Measurements from ENCODE around the gene KERA.

KERA gene

DNA sequence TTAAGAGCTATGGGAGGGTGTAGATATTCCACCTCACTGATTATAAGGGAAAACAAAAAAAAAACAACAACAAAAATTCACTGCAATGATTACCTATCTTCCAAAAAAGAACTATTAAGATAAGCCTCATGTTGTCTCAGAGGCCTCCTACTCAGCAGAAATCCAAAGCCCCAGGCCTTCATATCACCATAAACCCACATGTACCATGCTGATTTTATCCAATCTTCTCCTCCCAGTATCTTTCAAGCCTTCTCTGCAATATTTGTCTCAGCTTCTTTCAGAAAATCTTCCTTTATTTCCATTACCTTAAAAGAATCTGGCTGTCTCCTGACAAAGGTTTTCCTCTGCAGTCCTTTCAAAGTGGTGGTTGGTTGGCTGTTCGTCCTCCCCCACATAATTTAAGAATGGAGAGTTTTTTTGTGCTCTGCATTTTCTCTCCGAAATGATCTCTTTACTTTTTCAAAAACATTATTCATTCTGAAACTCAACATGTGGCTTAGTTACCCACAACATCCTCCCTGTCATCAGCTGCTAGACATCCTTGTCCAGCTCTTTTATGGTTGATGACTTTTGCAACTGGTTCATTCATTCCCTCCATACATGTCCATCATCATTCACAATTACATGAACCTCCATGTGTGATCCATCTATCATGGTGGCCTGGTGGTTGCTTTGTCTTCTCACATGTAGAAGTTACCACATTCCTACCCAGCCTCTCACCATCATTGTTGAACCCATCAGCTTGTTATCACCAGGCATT, 50.1 kb downstream of the KERA start:
- Histone ChIP-seq H3K27ac (ENCODE audit: low read length) (no peak overlapping the region), H3K4me1 (ENCODE audit: control insufficient read depth in 1 of 2, insufficient read depth in 2 of 2, low read length in 2 of 2) (no peaks in the 10 kb centered on the region), H3K9me3 (ENCODE audit: control insufficient read depth in 1 of 2, low read length in 2 of 2) (no peaks in the 10 kb centered on the region), H3K27me3 (ENCODE audit: low read depth, low read length) (no peaks in the 10 kb centered on the region), H3K36me3 (ENCODE audit: control insufficient read depth in 1 of 2, insufficient read depth in 2 of 2, low read length in 2 of 2) (no peaks in the 10 kb centered on the region), H3K4me3 (ENCODE audit: low read depth in 1 of 2, low read length in 2 of 2) (no peak overlapping the region)

DNA sequence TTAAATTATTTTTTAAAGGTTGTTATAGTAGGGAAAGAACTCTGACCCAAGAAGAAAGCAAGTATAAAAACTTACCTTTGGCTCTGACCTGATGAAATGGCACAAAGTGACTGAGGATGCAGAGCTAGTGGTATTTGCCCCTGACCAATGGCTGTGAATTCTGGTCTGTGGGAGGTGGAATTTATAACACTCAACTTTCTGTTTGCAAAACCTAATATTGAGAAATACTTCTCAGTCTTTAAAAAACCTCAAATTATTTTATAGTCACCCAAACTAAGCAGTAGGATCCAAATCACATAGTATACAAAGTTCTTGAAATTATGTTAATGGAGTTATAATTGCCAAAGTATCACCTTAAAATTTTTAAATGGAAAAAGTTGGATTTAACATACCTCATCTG, 53.0 kb downstream of the KERA start, which contains the start of gene EPYC:
Gene EPYC (minus strand): TSS at position 101 of the 400 bp plus-strand sequence. CDS start 2,407 bp downstream, outside the sequence.
- Histone ChIP-seq H3K27ac (ENCODE audit: low read length) (no peak within 1 kb of the TSS), H3K36me3 (ENCODE audit: control insufficient read depth in 1 of 2, insufficient read depth in 2 of 2, low read length in 2 of 2) (no peaks in the 10 kb centered on the region), H3K4me3 (ENCODE audit: low read depth in 1 of 2, low read length in 2 of 2) (no peak within 1 kb of the TSS), H3K9me3 (ENCODE audit: control insufficient read depth in 1 of 2, low read length in 2 of 2) (no peaks in the 10 kb centered on the region), H3K27me3 (ENCODE audit: low read depth, low read length) (no peaks in the 10 kb centered on the region), H3K4me1 (ENCODE audit: control insufficient read depth in 1 of 2, insufficient read depth in 2 of 2, low read length in 2 of 2) (no peaks in the 10 kb centered on the region)

DNA sequence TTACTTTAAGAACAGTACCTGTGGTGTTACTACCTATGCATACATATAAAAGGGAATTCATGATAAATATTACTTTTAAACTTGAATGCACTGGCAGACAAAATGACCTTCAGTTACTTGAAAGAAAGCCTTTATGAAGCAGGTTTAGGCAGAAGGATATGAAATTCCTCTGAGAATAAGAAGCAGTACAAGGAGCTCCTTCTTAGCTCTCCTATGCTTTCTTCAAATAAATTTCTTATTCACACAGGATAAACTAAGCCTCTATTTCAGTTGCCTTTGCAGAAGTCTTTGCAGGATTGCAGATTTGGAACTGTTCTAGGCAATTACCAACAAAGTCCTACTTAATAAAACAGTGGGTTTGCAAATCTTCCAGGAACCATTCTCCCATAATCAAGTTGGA, 54.1 kb downstream of the KERA start:
- no peaks in the 10 kb centered on the region for H3K9me3 ChIP-seq (ENCODE audit: control insufficient read depth in 1 of 2, low read length in 2 of 2)
- no peaks in the 10 kb centered on the region for H3K4me1 ChIP-seq (ENCODE audit: control insufficient read depth in 1 of 2, insufficient read depth in 2 of 2, low read length in 2 of 2)
- no peak overlapping the region for H3K4me3 ChIP-seq (ENCODE audit: low read depth in 1 of 2, low read length in 2 of 2)
- no peak overlapping the region for H3K27ac ChIP-seq (ENCODE audit: low read length)
- no peaks in the 10 kb centered on the region for H3K27me3 ChIP-seq (ENCODE audit: low read depth, low read length)
- no peaks in the 10 kb centered on the region for H3K36me3 ChIP-seq (ENCODE audit: control insufficient read depth in 1 of 2, insufficient read depth in 2 of 2, low read length in 2 of 2)

DNA sequence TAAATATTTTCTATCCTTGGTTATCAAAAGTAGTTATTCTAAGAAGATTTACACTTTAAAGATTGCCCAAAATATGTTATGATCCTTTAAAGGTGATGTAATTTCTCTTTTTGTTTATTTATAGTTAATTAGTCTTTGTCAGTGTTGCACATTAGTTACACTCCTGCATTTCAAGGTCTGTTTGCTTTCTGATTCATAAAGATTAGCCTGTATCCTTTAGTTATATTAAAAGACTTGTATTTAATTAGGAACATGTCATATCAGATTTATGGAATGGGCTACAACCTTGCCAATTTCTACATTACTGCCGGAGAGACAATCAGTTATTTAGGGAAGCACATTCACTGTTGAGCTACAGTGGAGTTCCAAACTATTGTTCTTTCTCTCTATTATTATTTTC, 56.5 kb downstream of the KERA start:
- H3K36me3 ChIP-seq (ENCODE audit: control insufficient read depth in 1 of 2, insufficient read depth in 2 of 2, low read length in 2 of 2): no peaks in the 10 kb centered on the region
- no peak overlapping the region for H3K4me3 ChIP-seq (ENCODE audit: low read depth in 1 of 2, low read length in 2 of 2)
- H3K9me3 ChIP-seq (ENCODE audit: control insufficient read depth in 1 of 2, low read length in 2 of 2): no peaks in the 10 kb centered on the region
- H3K4me1 ChIP-seq (ENCODE audit: control insufficient read depth in 1 of 2, insufficient read depth in 2 of 2, low read length in 2 of 2): no peaks in the 10 kb centered on the region
- H3K27me3 ChIP-seq (ENCODE audit: low read depth, low read length): no peaks in the 10 kb centered on the region
- no peak overlapping the region for H3K27ac ChIP-seq (ENCODE audit: low read length)
